GM10248 (cell line): Measurements from ENCODE around the gene PARVG.

ENCODE experiments used
- CTCF ChIA-PET: fragments of 300-600 bp; sonication (Branson Sonifier 250); formaldehyde crosslinking; extraction: SDS; loops from one replicate; lab custom pipeline; 2021; ENCODE audit warnings: antibody characterized with exemption; lab: Yijun Ruan, JAX
- POLR2A ChIA-PET: fragments of 350-650 bp; sonication (Branson Sonifier 250); formaldehyde crosslinking; extraction: SDS; loops from one replicate; lab custom pipeline; 2020; ENCODE audit warnings: antibody characterized with exemption; lab: Yijun Ruan, JAX
- DNase-seq: peaks from one replicate; pipeline ENCODE4 v3.0.0; 2012; ENCODE audit errors: extremely low spot score
- TF ChIP-seq, protein P1 (sequence below): IDR thresholded peaks from 2 replicates; pipeline ENCODE4 v1.5.1; 2012; ENCODE audit warnings: mild to moderate bottlenecking, low read depth; ENCODE audit errors: extremely low read depth, missing control alignments, control extremely low read depth

The PARVG gene

DNA sequence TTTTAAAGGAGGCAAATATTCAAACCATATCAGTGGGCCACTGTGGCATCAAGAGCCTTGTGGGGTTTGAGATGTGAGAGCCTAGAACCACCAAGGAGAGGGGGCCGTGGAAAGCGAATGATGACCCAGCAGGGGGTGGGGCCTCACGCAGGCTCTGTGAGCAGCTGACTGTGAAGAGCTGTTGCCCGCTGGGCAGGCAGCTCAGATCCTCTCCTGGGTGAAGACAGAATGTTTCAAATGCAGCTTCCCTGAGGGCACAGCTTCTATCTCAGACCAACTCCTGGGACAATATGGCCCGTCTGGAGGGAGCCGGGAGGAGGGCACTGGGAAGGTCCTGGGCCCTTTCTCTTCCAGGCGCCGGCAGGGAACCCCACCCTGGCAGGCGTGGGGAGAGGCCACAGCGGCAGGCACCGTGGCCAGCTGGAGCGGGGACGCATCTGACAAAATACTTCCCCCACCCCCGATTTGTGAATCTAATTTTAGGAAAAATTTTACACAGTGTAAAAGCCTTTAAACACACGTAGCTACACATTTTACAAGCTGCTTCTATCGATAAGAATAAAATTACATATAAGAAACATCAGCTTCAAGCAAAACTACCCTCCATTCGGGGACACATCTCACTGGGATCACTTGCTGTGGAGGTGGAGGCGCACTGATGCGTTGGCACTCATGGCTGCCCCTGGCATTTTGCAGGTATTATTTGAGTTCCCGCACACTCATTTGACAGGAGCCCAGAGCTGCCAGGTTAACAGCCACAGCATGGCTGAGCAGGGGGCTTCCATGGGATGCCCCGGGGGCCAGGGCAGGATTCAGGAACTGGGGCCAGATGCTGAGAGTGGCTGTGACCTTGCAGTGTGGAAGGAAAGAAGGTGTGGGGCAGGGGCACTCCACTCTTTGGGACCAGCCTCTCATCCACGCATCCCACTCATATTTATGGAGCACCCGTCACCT, 40.3 kb downstream of the PARVG start:
- POLR2A ChIA-PET: no interaction called here
- CTCF ChIA-PET: interaction anchor here (1.7 to 1.8 kb wide), 2 partner anchors 18 to 228 kb away, joined by 4 to 5 read pairs; no protein-coding TSS in a partner anchor
- no peak for DNase-seq
- TF ChIP-seq, protein P1, sequence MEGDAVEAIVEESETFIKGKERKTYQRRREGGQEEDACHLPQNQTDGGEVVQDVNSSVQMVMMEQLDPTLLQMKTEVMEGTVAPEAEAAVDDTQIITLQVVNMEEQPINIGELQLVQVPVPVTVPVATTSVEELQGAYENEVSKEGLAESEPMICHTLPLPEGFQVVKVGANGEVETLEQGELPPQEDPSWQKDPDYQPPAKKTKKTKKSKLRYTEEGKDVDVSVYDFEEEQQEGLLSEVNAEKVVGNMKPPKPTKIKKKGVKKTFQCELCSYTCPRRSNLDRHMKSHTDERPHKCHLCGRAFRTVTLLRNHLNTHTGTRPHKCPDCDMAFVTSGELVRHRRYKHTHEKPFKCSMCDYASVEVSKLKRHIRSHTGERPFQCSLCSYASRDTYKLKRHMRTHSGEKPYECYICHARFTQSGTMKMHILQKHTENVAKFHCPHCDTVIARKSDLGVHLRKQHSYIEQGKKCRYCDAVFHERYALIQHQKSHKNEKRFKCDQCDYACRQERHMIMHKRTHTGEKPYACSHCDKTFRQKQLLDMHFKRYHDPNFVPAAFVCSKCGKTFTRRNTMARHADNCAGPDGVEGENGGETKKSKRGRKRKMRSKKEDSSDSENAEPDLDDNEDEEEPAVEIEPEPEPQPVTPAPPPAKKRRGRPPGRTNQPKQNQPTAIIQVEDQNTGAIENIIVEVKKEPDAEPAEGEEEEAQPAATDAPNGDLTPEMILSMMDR: no peak

DNA sequence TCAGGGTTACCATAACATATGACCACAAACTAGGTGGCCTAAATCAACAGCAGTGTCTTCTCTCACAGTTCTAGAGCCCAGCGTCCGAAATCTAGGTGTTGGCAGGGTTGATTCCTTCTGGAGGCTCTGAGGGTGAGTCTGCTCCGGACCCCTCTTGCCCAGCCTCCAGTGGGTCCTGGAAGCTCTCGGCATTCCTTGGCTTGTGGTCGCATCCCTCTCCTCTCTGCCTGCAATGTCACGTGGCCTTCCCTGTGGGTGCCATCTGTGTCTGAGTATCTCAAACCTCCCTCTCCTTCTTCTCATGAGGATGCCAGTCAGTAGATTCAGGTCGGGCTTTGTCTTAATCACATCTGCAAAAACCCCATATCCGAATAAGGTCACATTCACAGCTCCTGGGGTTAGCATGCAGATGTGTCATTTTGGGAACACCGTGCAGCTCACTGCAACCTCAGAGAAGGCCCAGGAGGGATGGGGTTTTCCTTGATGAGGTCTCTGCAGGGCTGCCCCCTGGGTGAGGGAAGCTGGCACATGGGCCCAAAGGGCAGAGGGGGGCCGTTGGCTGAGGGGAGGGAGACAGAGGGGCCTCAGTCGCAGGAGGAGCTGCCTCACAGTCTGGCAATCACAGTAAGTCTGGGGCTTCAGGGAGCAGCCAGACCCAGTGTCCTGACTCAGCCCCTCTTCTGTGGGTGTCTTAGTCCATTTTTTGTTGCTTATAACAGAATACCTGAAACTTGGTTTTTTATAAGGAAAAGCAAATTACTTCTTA, 41.2 kb downstream of the PARVG start:
- ChIA-PET POLR2A (no interaction called here), CTCF (interaction anchor here (1.7 to 1.8 kb wide), 2 partner anchors 17 to 229 kb away, joined by 4 to 5 read pairs; no protein-coding TSS in a partner anchor)
- TF ChIP-seq, protein P1: no peak
- peak; percentile 8 for DNase-seq

DNA sequence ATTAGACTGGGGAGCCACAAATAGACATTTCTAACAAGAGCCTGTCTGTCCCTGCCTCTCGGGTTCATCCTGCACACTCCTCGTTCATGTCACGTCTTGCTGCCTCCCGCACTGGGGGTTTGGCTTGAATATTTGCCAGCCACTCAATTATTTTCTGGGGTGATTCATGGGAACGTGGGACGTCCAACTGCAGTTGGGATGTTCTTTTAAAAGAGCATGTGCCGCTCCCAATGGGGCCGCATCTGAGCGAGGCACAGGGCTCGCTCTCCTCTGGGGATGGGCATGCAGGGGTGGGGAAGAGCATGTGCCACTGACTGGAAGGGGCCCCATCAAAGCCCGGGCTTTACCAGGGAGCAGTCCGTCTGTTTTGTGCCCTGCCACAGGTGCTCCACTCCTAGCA, 43.4 kb downstream of the PARVG start:
- DNase-seq: no peak
- TF ChIP-seq, protein P1: no peak
- ChIA-PET CTCF (no interaction called here), POLR2A (no interaction called here)

DNA sequence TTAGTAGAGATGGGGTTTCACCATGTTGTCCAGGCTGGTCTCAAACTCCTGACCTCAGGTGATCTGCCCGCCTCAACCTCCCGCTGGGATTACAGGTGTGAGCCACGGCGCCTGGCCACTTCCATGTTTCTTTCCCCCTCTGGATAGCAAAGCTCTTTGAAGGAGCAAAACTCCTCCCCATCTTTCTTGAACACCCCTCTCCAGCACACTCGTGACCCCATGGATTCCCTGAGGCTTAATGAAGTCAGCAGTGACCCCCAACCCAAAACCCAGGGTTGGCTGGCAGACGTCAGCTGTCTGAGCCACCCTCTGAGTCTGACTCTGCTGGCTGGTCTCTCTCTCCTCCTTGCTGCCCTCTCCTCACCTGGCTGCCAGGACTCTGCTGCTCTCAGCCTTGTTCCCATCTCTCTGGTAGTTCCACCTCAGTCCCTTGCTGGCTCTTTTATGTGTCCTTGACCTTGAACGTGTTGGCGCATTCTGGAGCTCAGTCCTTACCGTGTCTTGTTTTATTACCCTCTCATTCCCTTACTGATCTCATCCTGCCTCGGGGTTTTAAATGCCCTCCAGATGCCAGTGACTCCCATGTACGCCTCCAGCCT, 44.5 kb downstream of the PARVG start:
- TF ChIP-seq, protein P1: no peak
- CTCF ChIA-PET: no interaction called here
- no peak for DNase-seq
- POLR2A ChIA-PET: no interaction called here

DNA sequence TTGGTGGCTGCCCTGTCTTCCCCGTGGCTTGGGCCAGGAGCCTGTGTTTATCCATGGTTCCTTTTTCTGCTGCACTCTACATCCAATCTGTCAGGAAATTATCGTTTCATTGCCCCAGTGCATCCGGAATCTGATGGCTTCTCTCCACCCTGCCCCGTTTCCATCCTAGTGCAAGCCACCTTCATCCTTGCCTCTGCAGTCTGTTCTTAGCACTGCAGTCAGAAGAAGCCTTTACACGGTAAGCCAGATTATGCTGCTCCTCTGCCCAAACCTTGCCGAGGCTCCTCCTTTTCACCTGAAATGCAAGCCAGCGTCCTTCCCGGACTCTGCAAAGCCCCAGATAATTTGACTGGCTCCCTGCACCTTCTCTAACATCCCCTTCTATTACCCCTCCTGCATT, 45.1 kb downstream of the PARVG start:
- TF ChIP-seq, protein P1: no peak
- no peak for DNase-seq
- CTCF ChIA-PET: no interaction called here
- POLR2A ChIA-PET: no interaction called here

DNA sequence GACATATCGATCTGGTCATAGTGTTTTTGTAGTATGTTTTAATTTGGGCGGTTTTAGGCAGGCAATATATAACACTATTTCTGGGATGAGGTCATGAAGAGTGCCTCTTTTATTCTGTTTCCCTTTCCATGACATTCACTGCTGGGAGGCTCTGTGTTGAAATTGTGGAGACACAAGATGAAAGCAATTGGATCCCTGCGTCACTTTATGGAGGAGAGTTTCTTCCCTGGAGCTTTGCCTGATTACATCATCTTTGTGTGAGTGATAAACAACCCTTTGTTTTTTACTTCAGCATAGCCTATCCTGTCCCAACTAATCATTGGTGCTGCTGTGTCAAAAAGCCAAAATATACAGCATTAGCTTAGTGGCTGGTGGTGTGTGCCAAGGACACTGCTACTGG, 48.6 kb downstream of the PARVG start:
- no peak for DNase-seq
- ChIA-PET POLR2A (no interaction called here), CTCF (no interaction called here)
- TF ChIP-seq, protein P1: no peak
